ENCODE results near the gene WDR31.
A peak's percentile ranks its signal among the peaks of the same experiment; 100 is the strongest.

The WDR31 gene

GRCh38 chr9:113316030-113316429 is 24.0 kb downstream of the WDR31 start:
- TF ChIP-seq ZFX (IDR thresholded peaks at IDR 0.05) (no peak), CTCF (conservative IDR thresholded peaks at IDR 0.05) (no peak)

GRCh38 chr9:113315231-113315630 is 24.8 kb downstream of the WDR31 start:
- no peak for TF ChIP-seq CTCF (conservative IDR thresholded peaks at IDR 0.05)
- TF ChIP-seq ZFX (IDR thresholded peaks at IDR 0.05): no peak
- H3K27ac ChIP-seq: no peak overlapping the region

More at GRCh38 chr9:113316030-113316429, 24.0 kb downstream of the WDR31 start:
- no peak overlapping the region for H3K27ac ChIP-seq

- TF ChIP-seq CTCF (conservative IDR thresholded peaks at IDR 0.05) (no peak), ZFX (IDR thresholded peaks at IDR 0.05) (no peak)
Observed at GRCh38 chr9:113313261-113313660, 26.8 kb downstream of the WDR31 start.

GRCh38 chr9:113311961-113312360 is 28.1 kb downstream of the WDR31 start:
- no peak for TF ChIP-seq CTCF (conservative IDR thresholded peaks at IDR 0.05)
- TF ChIP-seq ZFX (IDR thresholded peaks at IDR 0.05): no peak
- H3K27ac ChIP-seq: no peak overlapping the region

More at GRCh38 chr9:113313261-113313660, 26.8 kb downstream of the WDR31 start:
- no peak overlapping the region for H3K27ac ChIP-seq

GRCh38 chr9:113310538-113310937 is 29.5 kb downstream of the WDR31 start:
- no peak overlapping the region for H3K27ac ChIP-seq
- TF ChIP-seq ZFX (IDR thresholded peaks at IDR 0.05) (no peak), CTCF (conservative IDR thresholded peaks at IDR 0.05) (no peak)

GRCh38 chr9:113309204-113309813 is 30.8 kb downstream of the WDR31 start:
- no peak for TF ChIP-seq ZFX (IDR thresholded peaks at IDR 0.05)
- peak; percentile 89 for TF ChIP-seq CTCF (conservative IDR thresholded peaks at IDR 0.05)
- H3K27ac ChIP-seq: no peak overlapping the region

GRCh38 chr9:113307396-113307975 is 32.6 kb downstream of the WDR31 start:
- TF ChIP-seq CTCF (conservative IDR thresholded peaks at IDR 0.05) (no peak), ZFX (IDR thresholded peaks at IDR 0.05) (no peak)
- H3K27ac ChIP-seq: no peak overlapping the region

Measured in C4-2B (cell line).